SHP77 (cell line): ENCODE data around the gene SKAP2.
"Not testable (repeated sequence)": the region's sequence is repeated elsewhere in the genome, so short reads cannot be mapped to it uniquely, and the experiment has no call there.

Experiments used
- DNase-seq, 2 experiments: peaks; one replicate each; lab custom pipeline; 2025; lab: John Stamatoyannopoulos, UW

SKAP2 gene

GRCh38 chr7:26857506-26858240 is 6.7 kb downstream of the SKAP2 start:
- DNase-seq: no peak

- no peak for DNase-seq
These were observed 7.3 kb downstream of the SKAP2 start for GRCh38 chr7:26857170-26857505.

GRCh38 chr7:26856176-26856985 is 8.0 kb downstream of the SKAP2 start:
- no peak for DNase-seq

GRCh38 chr7:26854876-26855855 is 9.2 kb downstream of the SKAP2 start:
- no peak for DNase-seq

GRCh38 chr7:26853788-26854393 is 10.5 kb downstream of the SKAP2 start:
- peak in 1 of 2 experiments; percentile 29 for DNase-seq

- DNase-seq: no peak
These were observed 14.2 kb downstream of the SKAP2 start for GRCh38 chr7:26850193-26850651.

GRCh38 chr7:26843705-26844104 is 20.7 kb downstream of the SKAP2 start:
- DNase-seq: no peak

- no peak for DNase-seq
These were observed 21.5 kb downstream of the SKAP2 start for GRCh38 chr7:26842897-26843296.

- no peak for DNase-seq
These were observed 23.2 kb downstream of the SKAP2 start for GRCh38 chr7:26841003-26841739.

- not testable (repeated sequence) for DNase-seq
These were observed 27.6 kb downstream of the SKAP2 start for GRCh38 chr7:26836793-26837192.

- no peak for DNase-seq
These were observed 49.0 kb downstream of the SKAP2 start for GRCh38 chr7:26815426-26815825.

- DNase-seq: no peak
These were observed 51.0 kb downstream of the SKAP2 start for GRCh38 chr7:26813432-26813831.

GRCh38 chr7:26794541-26794940 is 69.8 kb downstream of the SKAP2 start:
- no peak for DNase-seq

GRCh38 chr7:26792576-26792975 is 71.8 kb downstream of the SKAP2 start:
- no peak for DNase-seq

GRCh38 chr7:26792006-26792405 is 72.4 kb downstream of the SKAP2 start:
- no peak for DNase-seq

GRCh38 chr7:26789481-26790184 is 74.8 kb downstream of the SKAP2 start:
- DNase-seq: no peak

- no peak for DNase-seq
These were observed 76.7 kb downstream of the SKAP2 start for GRCh38 chr7:26787701-26788100.

- DNase-seq: no peak
These were observed 80.3 kb downstream of the SKAP2 start for GRCh38 chr7:26784118-26784517.

GRCh38 chr7:26782501-26782900 is 81.9 kb downstream of the SKAP2 start:
- no peak for DNase-seq

- no peak for DNase-seq
These were observed 84.3 kb downstream of the SKAP2 start for GRCh38 chr7:26779978-26780595.
